K562 (cell line): ENCODE data around the gene SCAANT1. TPM values are rescaled to one million over a fixed set of nuclear protein-coding genes. Genes with fewer than 3 reads are reported as not detected.

ENCODE experiments used
- ATAC-seq: fragments of 200-7000 bp; cut with Tn5 transposase; 3 replicates; pipeline ENCODE4 v1.9.1; 2020; ENCODE audit warnings: moderate library complexity
- BruUV-seq: library from RNA; stranded (reverse); fragments of 400-500 nt; replicated peaks from 2 replicates; lab custom pipeline; 2021; lab: Mats Ljungman, UMichigan
- CTCF ChIA-PET: fragments of 300-600 bp; formaldehyde crosslinking; extraction: SDS; loops from one replicate; lab custom pipeline; 2021; ENCODE audit warnings: low intra/inter-chr PET ratio; lab: Yijun Ruan, JAX
- POLR2A ChIA-PET: fragments of 300-600, 350-650 bp; sonication (Branson Sonifier 250); formaldehyde crosslinking; extraction: SDS; loops from one replicate; lab custom pipeline; 2021; ENCODE audit warnings: antibody characterized with exemption, inconsistent platforms; lab: Yijun Ruan, JAX
- DNase-seq, 4 experiments: peaks; one replicate each; pipeline versions ENCODE4 v3.0.0 to v3.0.0-alpha.2; 2011 to 2018; ENCODE audit warnings: low spot score in 3 of 4, mixed read lengths in 3 of 4; ENCODE audit errors: extremely low read depth in 1 of 4
- FAIRE-seq: peaks from 2 replicates; lab custom pipeline; 2011; peaks lifted over from hg19 to GRCh38; lab: Jason Lieb, UNC
- H2AFZ ChIP-seq: 2 replicates; pipeline ENCODE4 v1.6.0; 2011; ENCODE audit warnings: low read depth, low read length, control low read depth, inconsistent platforms
- H3K27ac ChIP-seq: fragments of 200-600 bp; 3 replicates; pipeline ENCODE4 v1.8.0; 2011; ENCODE audit warnings: low read depth, mild to moderate bottlenecking, control low read depth, inconsistent platforms, low read length, moderate library complexity, mixed read lengths; ENCODE audit errors: extremely low read depth
- H3K27me3 ChIP-seq, 2 experiments: fragments of 300-600 bp in 1 of 2; 2 replicates in 1 of 2; 3 replicates in 1 of 2; pipeline versions ENCODE4 v1.6.0 to v1.8.0; 2011; ENCODE audit warnings: inconsistent platforms in 2 of 2, low read length in 2 of 2, mild to moderate bottlenecking in 1 of 2, mixed read lengths in 1 of 2, moderate library complexity in 1 of 2; ENCODE audit not compliant: control insufficient read depth in 2 of 2, insufficient read depth in 2 of 2
- H3K36me3 ChIP-seq: fragments of 300-600 bp; 3 replicates; pipeline ENCODE4 v1.8.0; 2011; ENCODE audit warnings: mild to moderate bottlenecking, low read length, inconsistent platforms; ENCODE audit not compliant: control insufficient read depth, insufficient read depth
- H3K4me1 ChIP-seq, 2 experiments: fragments of 200-600 bp in 1 of 2; replicated peaks in 1 of 2; 2 replicates in 1 of 2; 3 replicates in 1 of 2; pipeline versions ENCODE4 v1.5.1 to v1.8.0; 2011; ENCODE audit warnings: inconsistent platforms in 2 of 2, low read length in 2 of 2, mild to moderate bottlenecking in 1 of 2, mixed read lengths in 1 of 2, moderate library complexity in 1 of 2; ENCODE audit not compliant: control insufficient read depth in 2 of 2, insufficient read depth in 2 of 2
- H3K4me2 ChIP-seq: 2 replicates; pipeline ENCODE4 v1.6.1; 2011; ENCODE audit warnings: low read length, control low read depth, inconsistent platforms, mixed read lengths; ENCODE audit not compliant: insufficient read depth
- H3K4me3 ChIP-seq: fragments of 200-600 bp; sonication (generic), shearing (Covaris generic); 2 replicates; pipeline ENCODE4 v1.5.1; 2016; ENCODE audit warnings: control low read depth, inconsistent platforms
- H3K79me2 ChIP-seq: fragments of 200-600 bp; 3 replicates; pipeline ENCODE4 v1.8.0; 2011; ENCODE audit warnings: low read length, inconsistent platforms; ENCODE audit not compliant: control insufficient read depth, insufficient read depth
- H3K9ac ChIP-seq, 2 experiments: 2 replicates each; pipeline versions ENCODE4 v1.6.0 to v1.6.1; 2011; ENCODE audit warnings: low read depth in 2 of 2, low read length in 2 of 2, control low read depth in 1 of 2, inconsistent platforms in 1 of 2, mild to moderate bottlenecking in 1 of 2, mixed read lengths in 1 of 2; ENCODE audit not compliant: insufficient read depth in 1 of 2
- H3K9me1 ChIP-seq: one replicate; pipeline ENCODE4 v1.6.0; 2011; ENCODE audit warnings: inconsistent platforms, mild to moderate bottlenecking, low read length, moderate library complexity; ENCODE audit not compliant: control insufficient read depth, insufficient read depth
- H3K9me3 ChIP-seq: replicated peaks from 2 replicates; pipeline ENCODE4 v1.5.1; 2011; ENCODE audit warnings: low read depth, low read length, inconsistent platforms; ENCODE audit not compliant: control insufficient read depth, insufficient read depth
- H4K20me1 ChIP-seq: replicated peaks from 2 replicates; pipeline ENCODE4 v1.6.1; 2011; ENCODE audit warnings: low read length, inconsistent platforms, mixed read lengths; ENCODE audit not compliant: control insufficient read depth, insufficient read depth
- ARID3B ChIP-seq: fragments of 250-450 bp; sonication (Bioruptor Pico); IDR thresholded peaks from 2 replicates; pipeline ENCODE4 v1.4.0; 2020; ENCODE audit warnings: borderline replicate concordance
- E2F3 ChIP-seq: fragments of 250-450 bp; sonication (Bioruptor Pico); IDR thresholded peaks from 2 replicates; pipeline ENCODE4 v1.4.0; 2020; ENCODE audit warnings: mild to moderate bottlenecking
- ETV5 ChIP-seq: sonication (generic); formaldehyde crosslinking; IDR thresholded peaks from 2 replicates; pipeline ENCODE4 v1.4.0; 2020; ENCODE audit warnings: low read depth, mild to moderate bottlenecking, missing genetic modification reagents
- HLTF ChIP-seq: fragments of 450-650 bp; IDR thresholded peaks from 2 replicates; pipeline ENCODE4 v1.6.1; 2016
- MBD2 ChIP-seq: sonication (generic); IDR thresholded peaks from 2 replicates; pipeline ENCODE4 v1.6.1; 2016; ENCODE audit warnings: low read depth, borderline replicate concordance
- MXD1 ChIP-seq: fragments of 250-450 bp; sonication (Bioruptor Pico); IDR thresholded peaks from 2 replicates; pipeline ENCODE4 v1.8.0; 2021; ENCODE audit warnings: borderline replicate concordance, mild to moderate bottlenecking, moderate library complexity; ENCODE audit not compliant: poor library complexity, severe bottlenecking
- MYC ChIP-seq, 2 experiments: fragments of 250-450 bp in 1 of 2; sonication (Bioruptor Pico) in 1 of 2; IDR thresholded peaks; 2 replicates each; pipeline versions ENCODE4 v1.5.1 to v1.6.1; 2012 to 2021; ENCODE audit warnings: low read depth in 2 of 2, borderline replicate concordance in 1 of 2, improper control_type of control experiment in 1 of 2, low read length in 1 of 2, mild to moderate bottlenecking in 1 of 2, moderate library complexity in 1 of 2
- NFE2L1 ChIP-seq: fragments of 450-650 bp; IDR thresholded peaks from 2 replicates; pipeline ENCODE4 v1.6.1; 2016; ENCODE audit warnings: missing genetic modification characterization, low read depth, mild to moderate bottlenecking, missing compliant biosample characterization, moderate library complexity, borderline replicate concordance
- NUFIP1 ChIP-seq: fragments of 450-650 bp; IDR thresholded peaks from 2 replicates; pipeline ENCODE4 v1.6.1; 2018; ENCODE audit not compliant: partially characterized antibody
- OTX1 ChIP-seq: fragments of 450-650 bp; formaldehyde crosslinking; IDR thresholded peaks from 2 replicates; pipeline ENCODE4 v1.4.0; 2022; ENCODE audit warnings: mild to moderate bottlenecking
- SIN3A ChIP-seq, 2 experiments: fragments of 150-350 bp in 1 of 2; IDR thresholded peaks; 2 replicates each; pipeline ENCODE4 v1.6.1; 2011 to 2016; ENCODE audit warnings: borderline replicate concordance in 2 of 2, low read depth in 2 of 2, low read length in 2 of 2, mild to moderate bottlenecking in 2 of 2, moderate library complexity in 2 of 2; ENCODE audit not compliant: control insufficient read depth in 1 of 2
- SMAD4 ChIP-seq: fragments of 250-450 bp; sonication (Bioruptor Pico); conservative IDR thresholded peaks from 2 replicates; pipeline ENCODE4 v1.8.0; 2021; ENCODE audit warnings: inconsistent platforms, mild to moderate bottlenecking, moderate library complexity
- SMARCB1 ChIP-seq: IDR thresholded peaks from 2 replicates; pipeline ENCODE4 v1.6.1; 2011; ENCODE audit warnings: improper control_type of control experiment, low read depth; ENCODE audit not compliant: insufficient read length
- TRIM25 ChIP-seq: fragments of 450-650 bp; IDR thresholded peaks from 2 replicates; pipeline ENCODE4 v1.7.0; 2016; ENCODE audit warnings: borderline replicate concordance
- ZNF586 ChIP-seq: fragments of 450-650 bp; formaldehyde crosslinking; conservative IDR thresholded peaks from 2 replicates; pipeline ENCODE4 v1.4.0; 2020; ENCODE audit warnings: mild to moderate bottlenecking, moderate library complexity
- WGBS: fragments of 100-300 bp; shearing (Covaris generic); methylation state at CpG from one replicate; pipeline ENCODE4 v1.1.6; 2016; ENCODE audit warnings: low coverage, mixed read lengths; ENCODE audit not compliant: insufficient coverage; ENCODE audit errors: missing lambda C conversion rate; 5-methylcytosine and 5-hydroxymethylcytosine counted together
- in situ Hi-C: fragments of 300-500 bp; cut with MboI; formaldehyde crosslinking; loops from 4 replicates; pipeline ENCODE4 v1.15.0; 2018; ENCODE audit warnings: inconsistent platforms, mixed read lengths
- intact Hi-C: fragments of 100-400 bp; cut with micrococcal nuclease; formaldehyde crosslinking; loops from 2 replicates; pipeline ENCODE4 v1.14.2; 2022
- polyA plus RNA-seq, 8 experiments: library from polyadenylated mRNA; depleted of rRNA in 4 of 8; stranded (reverse) in 5 of 8; unstranded in 3 of 8; fragments of >200 nt; fragmentation: Nextera tagmentation in 2 of 8; fragmentation: Illumina TruSeq in 1 of 8; extraction: Ambion mirVana in 2 of 8; extraction: Trizol in 1 of 8; gene quantifications; 2 replicates each; pipeline versions ENCODE4 v1.2.1 to v1.2.3, GENCODE V29; 2011 to 2014; ENCODE audit warnings: inconsistent platforms in 1 of 8, missing spikeins in 1 of 8
- total RNA-seq, 7 experiments: library from RNA; depleted of rRNA in 6 of 7; stranded (reverse); fragments of >200 nt in 6 of 7; fragmentation: Illumina TruSeq in 2 of 7; extraction: Trizol in 2 of 7; gene quantifications; 2 replicates each; pipeline versions ENCODE4 v1.2.1 to v1.2.3, GENCODE V29; 2011 to 2021; ENCODE audit warnings: low replicate concordance in 1 of 7

Gene SCAANT1
- total and polyA plus RNA-seq, 9 of the 15 experiments (the other 6 are each of a cell fraction or from before 2014, with no cell fraction given): not detected

- Histone ChIP-seq H3K4me3 (no peak overlapping the region), H4K20me1 (peaks cover 12% of the 10 kb centered on the region; the same call in 1 of the 2 replicates), H2AFZ (no peak overlapping the region), H3K4me1 (no peaks in the 10 kb centered on the region), H3K9ac (no peak overlapping the region), H3K79me2 (peaks cover 53% of the 10 kb centered on the region), H3K36me3 (no peaks in the 10 kb centered on the region), H3K9me1 (no peaks in the 10 kb centered on the region), H3K27ac (no peak overlapping the region), H3K4me2 (no peak overlapping the region), H3K9me3 (no peaks in the 10 kb centered on the region), H3K27me3 (no peaks in the 10 kb centered on the region)
- DNase-seq (no peak), ATAC-seq (no peak), FAIRE-seq (no peak)
- CTCF ChIA-PET: no interaction called here
- BruUV-seq: no TSS peak
- POLR2A ChIA-PET: no interaction called here
- in situ Hi-C loops (no loop called here), intact Hi-C loops (no loop called here)
- TF ChIP-seq MYC (IDR thresholded peaks at IDR 0.05; ENCODE audit: low read depth, low read length): no peak
- TF ChIP-seq MYC (CRISPR knock-in tag; IDR thresholded peaks at IDR 0.05; ENCODE audit: borderline replicate concordance, low read depth): no peak
- TF ChIP-seq OTX1: no peak
- no peak for TF ChIP-seq SMARCB1
- no peak for TF ChIP-seq TRIM25
- no peak for TF ChIP-seq MXD1 (CRISPR knock-in tag)
- no peak for TF ChIP-seq SIN3A (IDR thresholded peaks at IDR 0.05; ENCODE audit: borderline replicate concordance in 2 of 2, control insufficient read depth in 1 of 2, low read depth in 2 of 2, low read length in 2 of 2)
- TF ChIP-seq ARID3B (CRISPR knock-in tag): no peak
- TF ChIP-seq MBD2: no peak
- TF ChIP-seq ETV5 (CRISPR knock-in tag): no peak
- TF ChIP-seq NFE2L1 (tag): no peak
- no peak for TF ChIP-seq E2F3 (CRISPR knock-in tag)
- TF ChIP-seq HLTF: no peak
- TF ChIP-seq NUFIP1: no peak
- no peak for TF ChIP-seq ZNF586
- TF ChIP-seq SMAD4 (CRISPR knock-in tag): no peak
- 72% methylated on average over 3 of the region's 3 CpGs for WGBS
These were observed 34.3 kb downstream of the SCAANT1 start for GRCh38 chr3:63877737-63878393.
